Ishikawa (cell line): Measurements from ENCODE around the gene TRABD.

Experiments used
- EP300 ChIP-seq: IDR thresholded peaks from 2 replicates; pipeline ENCODE4 v1.6.1; 2012; ENCODE audit warnings: borderline replicate concordance
- MAX ChIP-seq: IDR thresholded peaks from 2 replicates; pipeline ENCODE4 v1.6.1; 2012
- NFIC ChIP-seq: IDR thresholded peaks from 2 replicates; pipeline ENCODE4 v1.6.1; 2012
- RAD21 ChIP-seq: IDR thresholded peaks from 2 replicates; pipeline ENCODE4 v1.6.1; 2012; ENCODE audit warnings: low read depth
- YY1 ChIP-seq: IDR thresholded peaks from 2 replicates; pipeline ENCODE4 v1.6.1; 2012; ENCODE audit warnings: low read depth
- TF ChIP-seq, protein P1 (sequence below): IDR thresholded peaks from 2 replicates; pipeline ENCODE4 v1.6.1; 2012; ENCODE audit warnings: low read depth, mild to moderate bottlenecking

- TF ChIP-seq MAX = no peak
- TF ChIP-seq, protein P1, sequence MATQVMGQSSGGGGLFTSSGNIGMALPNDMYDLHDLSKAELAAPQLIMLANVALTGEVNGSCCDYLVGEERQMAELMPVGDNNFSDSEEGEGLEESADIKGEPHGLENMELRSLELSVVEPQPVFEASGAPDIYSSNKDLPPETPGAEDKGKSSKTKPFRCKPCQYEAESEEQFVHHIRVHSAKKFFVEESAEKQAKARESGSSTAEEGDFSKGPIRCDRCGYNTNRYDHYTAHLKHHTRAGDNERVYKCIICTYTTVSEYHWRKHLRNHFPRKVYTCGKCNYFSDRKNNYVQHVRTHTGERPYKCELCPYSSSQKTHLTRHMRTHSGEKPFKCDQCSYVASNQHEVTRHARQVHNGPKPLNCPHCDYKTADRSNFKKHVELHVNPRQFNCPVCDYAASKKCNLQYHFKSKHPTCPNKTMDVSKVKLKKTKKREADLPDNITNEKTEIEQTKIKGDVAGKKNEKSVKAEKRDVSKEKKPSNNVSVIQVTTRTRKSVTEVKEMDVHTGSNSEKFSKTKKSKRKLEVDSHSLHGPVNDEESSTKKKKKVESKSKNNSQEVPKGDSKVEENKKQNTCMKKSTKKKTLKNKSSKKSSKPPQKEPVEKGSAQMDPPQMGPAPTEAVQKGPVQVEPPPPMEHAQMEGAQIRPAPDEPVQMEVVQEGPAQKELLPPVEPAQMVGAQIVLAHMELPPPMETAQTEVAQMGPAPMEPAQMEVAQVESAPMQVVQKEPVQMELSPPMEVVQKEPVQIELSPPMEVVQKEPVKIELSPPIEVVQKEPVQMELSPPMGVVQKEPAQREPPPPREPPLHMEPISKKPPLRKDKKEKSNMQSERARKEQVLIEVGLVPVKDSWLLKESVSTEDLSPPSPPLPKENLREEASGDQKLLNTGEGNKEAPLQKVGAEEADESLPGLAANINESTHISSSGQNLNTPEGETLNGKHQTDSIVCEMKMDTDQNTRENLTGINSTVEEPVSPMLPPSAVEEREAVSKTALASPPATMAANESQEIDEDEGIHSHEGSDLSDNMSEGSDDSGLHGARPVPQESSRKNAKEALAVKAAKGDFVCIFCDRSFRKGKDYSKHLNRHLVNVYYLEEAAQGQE = no peak
- no peak for TF ChIP-seq NFIC
- no peak for TF ChIP-seq RAD21
- no peak for TF ChIP-seq EP300
- TF ChIP-seq YY1 = no peak
Measured at GRCh38 chr22:50232481-50233151, 46.9 kb downstream of the TRABD start.
